GM12878 (cell line): ENCODE results near the gene MUSTN1. TPM values are rescaled to one million over a fixed set of nuclear protein-coding genes. Genes with fewer than 3 reads are reported as not detected.

Source experiments
- ATAC-seq: fragments of 200-7000 bp; cut with Tn5 transposase; 3 replicates; pipeline ENCODE4 v1.9.1; 2020; ENCODE audit warnings: mild to moderate bottlenecking, moderate library complexity
- BruUV-seq: library from RNA; stranded (reverse); fragments of 400-500 nt; replicated peaks from 2 replicates; lab custom pipeline; 2021; lab: Mats Ljungman, UMichigan
- CTCF ChIA-PET: fragments of 300-600 bp; sonication (Branson Sonifier 250); formaldehyde crosslinking; extraction: SDS; loops from one replicate; lab custom pipeline; 2021; ENCODE audit warnings: inconsistent platforms; lab: Yijun Ruan, JAX
- POLR2A ChIA-PET: fragments of 350-600 bp; formaldehyde crosslinking; extraction: SDS; loops from one replicate; lab custom pipeline; 2021; ENCODE audit warnings: inconsistent platforms; lab: Charles Lee
- RAD21 ChIA-PET: fragments of 300-600 bp; sonication (Branson Sonifier 250); formaldehyde crosslinking; loops from one replicate; lab custom pipeline; 2023; ENCODE audit warnings: antibody characterized with exemption; ENCODE audit not compliant: unreplicated experiment; lab: Charles Lee
- SMC1A ChIA-PET: fragments of 300-600 bp; sonication (Branson Sonifier 250); formaldehyde crosslinking; loops from one replicate; lab custom pipeline; 2023; ENCODE audit not compliant: unreplicated experiment, uncharacterized antibody; lab: Charles Lee
- DNase-seq: peaks from one replicate; pipeline ENCODE4 v3.0.0-alpha.2; 2011; ENCODE audit warnings: low read depth, low spot score
- FAIRE-seq: peaks from 3 replicates; lab custom pipeline; 2011; peaks lifted over from hg19 to GRCh38; lab: Jason Lieb, UNC
- H2AFZ ChIP-seq: 2 replicates; pipeline ENCODE4 v1.6.0; 2011; ENCODE audit warnings: low read depth, low read length, control low read depth; ENCODE audit not compliant: control insufficient read depth
- H3K27ac ChIP-seq: 2 replicates; pipeline ENCODE4 v1.5.1; 2011; ENCODE audit warnings: control low read depth; ENCODE audit not compliant: control insufficient read depth, insufficient read depth
- H3K27me3 ChIP-seq, 2 experiments: replicated peaks in 1 of 2; 2 replicates each; pipeline versions ENCODE4 v1.6.0 to v1.6.1; 2011; ENCODE audit warnings: low read length in 1 of 2; ENCODE audit not compliant: control insufficient read depth in 2 of 2, insufficient read depth in 2 of 2
- H3K36me3 ChIP-seq, 2 experiments: 2 replicates each; pipeline ENCODE4 v1.5.1; 2011; ENCODE audit warnings: low read length in 1 of 2; ENCODE audit not compliant: control insufficient read depth in 2 of 2, insufficient read depth in 2 of 2
- H3K4me1 ChIP-seq: 2 replicates; pipeline ENCODE4 v1.6.1; 2011; ENCODE audit warnings: mild to moderate bottlenecking, low read length, moderate library complexity, mixed read lengths; ENCODE audit not compliant: control insufficient read depth, insufficient read depth
- H3K4me2 ChIP-seq: 2 replicates; pipeline ENCODE4 v1.6.0; 2011; ENCODE audit warnings: control low read depth; ENCODE audit not compliant: control insufficient read depth, insufficient read depth
- H3K4me3 ChIP-seq: fragments of 200-600 bp; sonication (generic); 2 replicates; pipeline ENCODE4 v1.5.1; 2016
- H3K79me2 ChIP-seq: 2 replicates; pipeline ENCODE4 v1.6.0; 2011; ENCODE audit warnings: low read length; ENCODE audit not compliant: control insufficient read depth, insufficient read depth
- H3K9ac ChIP-seq: 2 replicates; pipeline ENCODE4 v1.8.0; 2011; ENCODE audit warnings: low read length, control low read depth, mixed read lengths; ENCODE audit not compliant: control insufficient read depth, insufficient read depth
- H3K9me3 ChIP-seq: replicated peaks from 3 replicates; pipeline ENCODE4 v1.5.1; 2011; ENCODE audit warnings: mild to moderate bottlenecking, low read length; ENCODE audit not compliant: control insufficient read depth, insufficient read depth
- H4K20me1 ChIP-seq: 2 replicates; pipeline ENCODE4 v1.6.0; 2011; ENCODE audit not compliant: control insufficient read depth, insufficient read depth
- BRCA1 ChIP-seq: IDR thresholded peaks from 2 replicates; pipeline ENCODE4 v1.6.1; 2011; ENCODE audit warnings: low read depth, low read length, improper control_type of control experiment
- CEBPZ ChIP-seq: fragments of 150-350 bp; IDR thresholded peaks from 2 replicates; pipeline ENCODE4 v1.6.1; 2016; ENCODE audit warnings: low read depth, low read length
- CHD2 ChIP-seq: IDR thresholded peaks from 2 replicates; pipeline ENCODE4 v1.6.1; 2011; ENCODE audit warnings: low read depth, low read length, improper control_type of control experiment, borderline replicate concordance
- CUX1 ChIP-seq: IDR thresholded peaks from 2 replicates; pipeline ENCODE4 v1.6.1; 2012; ENCODE audit warnings: improper control_type of control experiment, low read depth, low read length; ENCODE audit not compliant: insufficient replicate concordance
- DPF2 ChIP-seq: fragments of 450-650 bp; IDR thresholded peaks from 2 replicates; pipeline ENCODE4 v1.6.1; 2017; ENCODE audit warnings: mild to moderate bottlenecking
- HDAC6 ChIP-seq: fragments of 200-600 bp; sonication (generic); IDR thresholded peaks from one replicate; pipeline ENCODE4 v1.8.0; 2017; ENCODE audit warnings: antibody characterized with exemption; ENCODE audit not compliant: unreplicated experiment
- LARP7 ChIP-seq: fragments of 450-650 bp; IDR thresholded peaks from 2 replicates; pipeline ENCODE4 v1.6.1; 2017; ENCODE audit warnings: mild to moderate bottlenecking
- NFXL1 ChIP-seq: fragments of 450-650 bp; IDR thresholded peaks from 2 replicates; pipeline ENCODE4 v1.6.1; 2017; ENCODE audit warnings: antibody characterized with exemption, mild to moderate bottlenecking, borderline replicate concordance
- NR2C1 ChIP-seq: fragments of 450-650 bp; IDR thresholded peaks from 2 replicates; pipeline ENCODE4 v1.6.1; 2017; ENCODE audit warnings: antibody characterized with exemption, mild to moderate bottlenecking, moderate library complexity
- RCOR1 ChIP-seq: conservative IDR thresholded peaks from 2 replicates; pipeline ENCODE4 v1.6.1; 2012; ENCODE audit warnings: low read depth, low read length, improper control_type of control experiment
- TARDBP ChIP-seq: IDR thresholded peaks from 2 replicates; pipeline ENCODE4 v1.6.1; 2016; ENCODE audit warnings: borderline replicate concordance
- TCF12 ChIP-seq: IDR thresholded peaks from 2 replicates; pipeline ENCODE4 v1.6.1; 2011; ENCODE audit warnings: low read depth, mild to moderate bottlenecking, low read length
- ZNF24 ChIP-seq: fragments of 450-650 bp; IDR thresholded peaks from 2 replicates; pipeline ENCODE4 v1.6.1; 2017; ENCODE audit warnings: antibody characterized with exemption, mild to moderate bottlenecking
- WGBS: methylation state at CpG from one replicate; pipeline ENCODE4 v1.1.6; 2016; ENCODE audit warnings: low lambda C conversion rate; ENCODE audit not compliant: insufficient replicate concordance, insufficient coverage; ENCODE audit errors: missing lambda C conversion rate; 5-methylcytosine and 5-hydroxymethylcytosine counted together
- in situ Hi-C: fragments of 300-500 bp; cut with MboI; formaldehyde crosslinking; loops from 9 replicates; pipeline ENCODE4 v1.14.3; 2018; ENCODE audit warnings: mixed read lengths
- intact Hi-C: fragments of 100-400 bp; cut with micrococcal nuclease; formaldehyde crosslinking; loops from one replicate; pipeline ENCODE4 v1.14.2; 2022; ENCODE audit not compliant: unreplicated experiment
- polyA plus RNA-seq, 11 experiments: library from polyadenylated mRNA; depleted of rRNA in 4 of 11; unstranded in 6 of 11; stranded (reverse) in 5 of 11; fragments of >200 nt; fragmentation: Nextera tagmentation in 4 of 11; fragmentation: Illumina TruSeq in 1 of 11; extraction: Ambion mirVana in 4 of 11; extraction: Trizol in 1 of 11; gene quantifications; 1 replicate in 1 of 11; 2 replicates in 10 of 11; pipeline versions ENCODE4 v1.2.1 to v1.2.3, GENCODE V29; 2011 to 2016; ENCODE audit warnings: inconsistent platforms in 2 of 11, missing spikeins in 2 of 11, low read depth in 1 of 11
- total RNA-seq, 4 experiments: library from RNA; depleted of rRNA in 3 of 4; stranded (reverse); fragments of >200 nt in 3 of 4; fragmentation: Illumina TruSeq in 1 of 4; extraction: Trizol in 1 of 4; gene quantifications; 2 replicates each; pipeline versions ENCODE4 v1.2.1 to v1.2.3, GENCODE V29; 2013 to 2021
- TF ChIP-seq, protein P1 (sequence below): fragments of 450-650 bp; IDR thresholded peaks from 2 replicates; pipeline ENCODE4 v1.6.1; 2017; ENCODE audit warnings: mild to moderate bottlenecking

MUSTN1 gene
- total and polyA plus RNA-seq, 10 of the 15 experiments (the other 5 are each of a cell fraction or from before 2014, with no cell fraction given): 0.35 to 4.5 (median 1.2) TPM; not detected in 2

GRCh38 chr3:52852419-52852818, 17.6 kb upstream of the MUSTN1 start:
- no peak for TF ChIP-seq ZNF24
- no peak for TF ChIP-seq HDAC6
- no peak for TF ChIP-seq TCF12
- TF ChIP-seq, protein P1, sequence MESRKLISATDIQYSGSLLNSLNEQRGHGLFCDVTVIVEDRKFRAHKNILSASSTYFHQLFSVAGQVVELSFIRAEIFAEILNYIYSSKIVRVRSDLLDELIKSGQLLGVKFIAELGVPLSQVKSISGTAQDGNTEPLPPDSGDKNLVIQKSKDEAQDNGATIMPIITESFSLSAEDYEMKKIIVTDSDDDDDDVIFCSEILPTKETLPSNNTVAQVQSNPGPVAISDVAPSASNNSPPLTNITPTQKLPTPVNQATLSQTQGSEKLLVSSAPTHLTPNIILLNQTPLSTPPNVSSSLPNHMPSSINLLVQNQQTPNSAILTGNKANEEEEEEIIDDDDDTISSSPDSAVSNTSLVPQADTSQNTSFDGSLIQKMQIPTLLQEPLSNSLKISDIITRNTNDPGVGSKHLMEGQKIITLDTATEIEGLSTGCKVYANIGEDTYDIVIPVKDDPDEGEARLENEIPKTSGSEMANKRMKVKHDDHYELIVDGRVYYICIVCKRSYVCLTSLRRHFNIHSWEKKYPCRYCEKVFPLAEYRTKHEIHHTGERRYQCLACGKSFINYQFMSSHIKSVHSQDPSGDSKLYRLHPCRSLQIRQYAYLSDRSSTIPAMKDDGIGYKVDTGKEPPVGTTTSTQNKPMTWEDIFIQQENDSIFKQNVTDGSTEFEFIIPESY: no peak
- no peak for TF ChIP-seq NFXL1
- TF ChIP-seq TARDBP: no peak
- no peak for TF ChIP-seq CUX1
- no peak for TF ChIP-seq BRCA1
- no peak for TF ChIP-seq RCOR1
- no peak for TF ChIP-seq CHD2
- no peak for TF ChIP-seq DPF2
- no peak for TF ChIP-seq CEBPZ
- TF ChIP-seq LARP7: no peak
- no peak for TF ChIP-seq NR2C1
- POLR2A ChIA-PET: no interaction called here
- Histone ChIP-seq H3K4me2 (no peak overlapping the region), H3K4me3 (no peak overlapping the region), H3K9me3 (no peaks in the 10 kb centered on the region), H4K20me1 (no peaks in the 10 kb centered on the region), H3K27me3 (no peaks in the 10 kb centered on the region), H3K9ac (no peak overlapping the region), H3K4me1 (no peaks in the 10 kb centered on the region; the same call in 1 of the 2 replicates), H3K27ac (no peak overlapping the region), H3K79me2 (no peaks in the 10 kb centered on the region), H2AFZ (no peak overlapping the region), H3K36me3 (peaks cover 14 to 18% of the 10 kb centered on the region in 2 experiments)
- DNase-seq: no peak
- no peak for ATAC-seq
- SMC1A ChIA-PET: interaction anchor here (0.8 to 1.4 kb wide), 4 partner anchors 83 to 219 kb away, joined by 3 to 5 read pairs (median 4); no protein-coding TSS in a partner anchor
- no peak for FAIRE-seq
- in situ Hi-C loops (no loop called here), intact Hi-C loops (no loop called here)
- CTCF ChIA-PET: interaction anchor here (0.9 to 1.9 kb wide), 3 partner anchors 41 to 220 kb away, joined by 3 to 8 read pairs (median 3); no protein-coding TSS in a partner anchor
- 100% methylated on average over 2 of the region's 2 CpGs for WGBS
- no TSS peak for BruUV-seq
- RAD21 ChIA-PET: no interaction called here
